ENCODE measurements around the gene EPHB4.
"Not testable (repeated sequence)": the region's sequence is repeated elsewhere in the genome, so short reads cannot be mapped to it uniquely, and the experiment has no call there.

Gene EPHB4

DNA sequence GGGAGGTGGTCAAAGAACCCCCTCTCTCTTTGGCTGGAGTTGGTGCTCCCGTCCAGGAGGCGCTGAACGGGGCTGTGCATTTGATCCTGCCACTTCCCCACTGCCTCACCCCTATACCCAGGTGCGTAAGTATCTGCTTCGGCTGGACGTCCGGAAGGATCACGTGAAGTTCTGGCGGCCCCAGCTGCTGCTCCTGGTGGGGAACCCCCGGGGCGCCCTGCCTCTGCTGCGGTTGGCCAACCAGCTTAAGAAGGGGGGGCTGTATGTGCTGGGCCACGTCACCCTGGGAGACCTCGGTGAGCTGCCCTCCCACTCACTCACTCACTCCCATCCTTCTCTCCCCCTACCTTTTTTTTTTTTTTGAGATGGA, 34.3 kb upstream of the EPHB4 start:
- TF ChIP-seq, protein P1, sequence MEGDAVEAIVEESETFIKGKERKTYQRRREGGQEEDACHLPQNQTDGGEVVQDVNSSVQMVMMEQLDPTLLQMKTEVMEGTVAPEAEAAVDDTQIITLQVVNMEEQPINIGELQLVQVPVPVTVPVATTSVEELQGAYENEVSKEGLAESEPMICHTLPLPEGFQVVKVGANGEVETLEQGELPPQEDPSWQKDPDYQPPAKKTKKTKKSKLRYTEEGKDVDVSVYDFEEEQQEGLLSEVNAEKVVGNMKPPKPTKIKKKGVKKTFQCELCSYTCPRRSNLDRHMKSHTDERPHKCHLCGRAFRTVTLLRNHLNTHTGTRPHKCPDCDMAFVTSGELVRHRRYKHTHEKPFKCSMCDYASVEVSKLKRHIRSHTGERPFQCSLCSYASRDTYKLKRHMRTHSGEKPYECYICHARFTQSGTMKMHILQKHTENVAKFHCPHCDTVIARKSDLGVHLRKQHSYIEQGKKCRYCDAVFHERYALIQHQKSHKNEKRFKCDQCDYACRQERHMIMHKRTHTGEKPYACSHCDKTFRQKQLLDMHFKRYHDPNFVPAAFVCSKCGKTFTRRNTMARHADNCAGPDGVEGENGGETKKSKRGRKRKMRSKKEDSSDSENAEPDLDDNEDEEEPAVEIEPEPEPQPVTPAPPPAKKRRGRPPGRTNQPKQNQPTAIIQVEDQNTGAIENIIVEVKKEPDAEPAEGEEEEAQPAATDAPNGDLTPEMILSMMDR (IDR thresholded peaks at IDR 0.05) = no peak
- Histone ChIP-seq H3K27ac (no peak overlapping the region), H3K4me3 (no peak overlapping the region)
- DNase-seq (ENCODE audit: low spot score) = no peak

DNA sequence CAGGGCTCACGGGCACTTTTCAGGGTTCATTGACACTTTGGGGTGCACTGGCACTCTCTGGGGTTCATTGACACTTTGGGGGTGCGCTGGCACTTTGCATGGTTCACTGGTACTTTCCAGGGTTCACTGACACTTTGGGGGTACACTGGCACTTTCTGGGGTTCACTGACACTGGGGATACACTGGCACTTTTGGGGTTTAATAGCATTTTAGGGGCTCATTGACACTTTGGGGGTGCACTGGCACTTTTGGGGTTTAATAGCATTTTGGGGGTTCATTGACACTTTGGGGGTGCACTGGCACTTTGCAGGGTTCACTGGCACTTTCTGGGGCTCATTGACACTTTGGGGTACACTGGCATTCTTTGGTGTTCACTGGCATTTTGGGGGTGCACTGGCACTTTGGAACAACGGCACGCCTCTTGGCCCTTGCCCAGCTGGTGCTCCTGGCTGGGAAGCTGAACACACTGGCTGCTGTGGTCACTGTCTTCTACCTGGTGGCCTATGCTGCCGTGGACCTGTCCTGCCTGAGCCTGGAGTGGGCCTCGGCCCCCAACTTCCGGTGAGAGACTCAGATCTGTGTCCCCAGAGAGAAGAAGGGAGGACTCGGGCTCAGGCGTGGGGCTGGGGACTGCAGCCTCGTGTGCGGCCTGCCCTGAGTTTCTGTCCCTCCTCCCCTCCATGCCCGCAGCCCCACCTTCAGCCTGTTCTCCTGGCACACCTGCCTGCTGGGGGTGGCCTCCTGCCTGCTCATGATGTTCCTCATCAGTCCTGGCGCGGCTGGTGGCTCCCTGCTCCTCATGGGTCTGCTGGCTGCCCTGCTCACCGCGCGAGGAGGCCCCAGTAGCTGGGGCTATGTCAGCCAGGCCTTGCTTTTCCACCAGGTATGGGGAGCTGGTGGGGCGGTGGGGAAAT, 33.6 kb upstream of the EPHB4 start:
- TF ChIP-seq, protein P1 (IDR thresholded peaks at IDR 0.05) = no peak
- DNase-seq (ENCODE audit: low spot score) = no peak

DNA sequence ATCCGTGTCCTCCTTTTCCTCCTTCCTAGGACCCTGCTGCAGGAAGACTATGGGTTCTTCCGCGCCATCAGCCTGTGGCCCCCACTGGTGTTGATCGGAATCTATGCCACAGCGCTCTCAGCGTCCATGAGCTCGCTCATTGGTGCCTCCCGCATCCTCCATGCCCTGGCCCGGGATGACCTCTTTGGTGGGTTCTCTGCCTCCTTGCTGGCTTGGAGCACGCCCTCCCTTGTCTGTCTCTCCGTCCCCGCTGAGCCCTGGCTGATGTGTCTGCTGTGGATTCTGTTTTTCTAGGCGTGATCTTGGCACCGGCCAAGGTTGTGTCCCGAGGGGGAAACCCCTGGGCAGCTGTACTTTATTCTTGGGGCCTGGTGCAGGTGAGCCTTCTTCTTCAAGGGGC, 32.5 kb upstream of the EPHB4 start:
- no peak for DNase-seq (ENCODE audit: low spot score)
- TF ChIP-seq, protein P1 (IDR thresholded peaks at IDR 0.05) = no peak
- Histone ChIP-seq H3K27ac (no peak overlapping the region), H3K4me3 (no peak overlapping the region)

More for the DNA sequence above, 33.6 kb upstream of the EPHB4 start:
- Histone ChIP-seq H3K27ac (no peak overlapping the region), H3K4me3 (no peak overlapping the region)

DNA sequence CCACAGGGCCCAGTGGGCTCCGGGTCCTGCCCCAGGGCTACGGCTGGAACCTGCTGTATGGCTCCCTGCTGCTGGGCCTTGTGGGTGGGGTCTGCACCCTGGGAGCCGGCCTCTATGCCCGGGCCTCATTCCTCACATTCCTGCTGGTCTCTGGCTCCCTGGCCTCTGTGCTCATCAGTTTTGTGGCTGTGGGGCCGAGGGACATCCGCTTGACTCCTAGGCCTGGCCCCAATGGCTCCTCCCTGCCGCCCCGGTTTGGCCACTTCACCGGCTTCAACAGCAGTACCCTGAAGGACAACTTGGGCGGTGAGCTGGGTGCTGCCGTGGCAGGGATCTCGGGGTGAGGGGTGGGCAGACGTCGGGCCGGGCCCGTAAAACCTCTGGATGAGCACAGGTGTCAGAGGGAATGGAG, 29.6 kb upstream of the EPHB4 start:
- H3K27ac ChIP-seq = no peak overlapping the region
- no peak for DNase-seq (ENCODE audit: low spot score)
- TF ChIP-seq, protein P1 (IDR thresholded peaks at IDR 0.05) = no peak
- H3K4me3 ChIP-seq = no peak overlapping the region

DNA sequence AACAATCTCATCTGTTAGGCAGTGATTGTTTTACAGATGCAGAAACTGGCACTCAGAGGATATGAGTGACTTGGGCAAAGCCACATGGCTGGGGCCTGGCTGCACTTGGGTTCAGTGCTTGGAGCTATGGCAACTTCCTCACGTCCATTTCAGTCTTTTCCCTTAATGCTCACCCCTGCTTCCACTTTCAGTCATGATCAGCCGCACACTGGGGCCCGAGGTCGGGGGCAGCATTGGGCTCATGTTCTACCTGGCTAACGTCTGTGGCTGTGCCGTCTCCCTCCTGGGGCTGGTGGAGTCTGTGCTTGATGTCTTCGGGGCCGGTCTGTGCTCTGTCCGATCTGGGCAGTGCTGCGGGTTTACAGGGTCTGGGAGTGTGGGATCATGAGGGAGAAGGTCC, 28.2 kb upstream of the EPHB4 start:
- no peak overlapping the region for H3K27ac ChIP-seq
- DNase-seq (ENCODE audit: low spot score) = no peak
- no peak overlapping the region for H3K4me3 ChIP-seq
- TF ChIP-seq, protein P1 (IDR thresholded peaks at IDR 0.05) = no peak

DNA sequence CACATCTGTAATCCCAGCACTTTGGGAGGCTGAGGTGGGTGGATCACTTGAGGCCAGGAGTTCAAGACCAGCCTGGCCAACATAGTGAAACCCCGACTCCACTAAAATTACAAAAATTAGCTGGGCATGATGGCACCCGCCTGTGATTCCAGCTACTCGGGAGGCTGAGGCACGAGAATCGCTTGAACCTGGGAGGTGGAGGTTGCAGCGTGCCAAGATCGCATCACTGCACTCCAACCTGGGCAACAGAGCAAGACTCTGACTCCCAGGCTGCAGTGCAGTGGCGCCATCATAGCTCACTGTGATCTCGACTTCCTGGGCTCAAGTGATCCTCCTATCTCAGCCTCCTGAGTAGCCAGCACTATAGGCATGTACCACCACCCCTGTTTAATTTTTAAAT, 27.6 kb upstream of the EPHB4 start:
- H3K27ac ChIP-seq; DNase-seq (ENCODE audit: low spot score); H3K4me3 ChIP-seq: not testable (repeated sequence)

DNA sequence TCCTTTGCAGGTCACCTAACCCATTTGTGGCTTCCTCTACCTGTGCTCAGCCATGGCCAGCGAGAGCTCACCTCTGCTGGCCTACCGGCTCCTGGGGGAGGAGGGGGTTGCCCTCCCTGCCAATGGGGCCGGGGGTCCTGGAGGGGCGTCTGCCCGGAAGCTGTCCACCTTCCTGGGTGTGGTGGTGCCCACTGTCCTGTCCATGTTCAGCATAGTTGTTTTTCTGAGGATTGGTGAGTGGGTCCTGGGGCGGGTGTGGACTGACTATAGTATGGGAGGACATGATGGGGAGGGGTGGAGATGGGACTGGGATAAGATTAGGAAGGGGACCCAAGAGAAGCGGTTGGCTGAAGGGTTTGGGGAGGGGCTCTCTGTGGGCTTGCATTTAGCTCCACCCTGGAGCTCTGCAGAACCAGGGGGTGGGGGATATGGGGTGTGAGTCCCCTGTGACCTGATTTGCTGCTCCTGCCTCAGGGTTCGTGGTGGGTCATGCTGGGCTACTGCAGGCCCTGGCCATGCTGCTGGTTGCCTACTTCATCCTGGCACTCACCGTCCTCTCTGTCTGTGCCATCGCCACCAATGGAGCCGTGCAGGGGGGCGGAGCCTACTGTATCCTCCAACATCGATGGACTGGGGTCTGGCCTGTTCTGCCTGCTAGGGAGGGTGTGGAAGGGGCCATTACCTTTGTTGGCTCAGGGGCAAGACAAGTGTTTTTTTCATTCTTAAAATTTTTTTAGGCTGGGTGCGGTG, 27.0 kb upstream of the EPHB4 start:
- no peak overlapping the region for H3K27ac ChIP-seq
- TF ChIP-seq, protein P1 (IDR thresholded peaks at IDR 0.05) = no peak
- DNase-seq (ENCODE audit: low spot score) = no peak
- no peak overlapping the region for H3K4me3 ChIP-seq
